Upper lobe of right lung (tissue), 1 donor: ENCODE results near the gene LRRC3C. TPM values are rescaled to one million over a fixed set of nuclear protein-coding genes. Genes with fewer than 3 reads are reported as not detected.

Experiments used
- ATAC-seq: fragments of 200-7000 bp; cut with Tn5 transposase; one replicate; pipeline ENCODE4 v1.9.1; 2020; ENCODE audit warnings: mild to moderate bottlenecking, moderate library complexity
- DNase-seq: peaks from one replicate; pipeline ENCODE4 v3.0.0-alpha.2; 2020
- H3K27ac ChIP-seq: fragments of 200-600 bp; one replicate; pipeline ENCODE4 v1.8.0; 2022
- H3K27me3 ChIP-seq: fragments of 200-600 bp; one replicate; pipeline ENCODE4 v1.8.0; 2022; ENCODE audit warnings: mild to moderate bottlenecking
- H3K36me3 ChIP-seq: fragments of 200-600 bp; one replicate; pipeline ENCODE4 v1.8.0; 2022
- H3K4me1 ChIP-seq: fragments of 200-600 bp; one replicate; pipeline ENCODE4 v1.8.0; 2022
- H3K4me3 ChIP-seq: fragments of 200-600 bp; one replicate; pipeline ENCODE4 v1.8.0; 2022; ENCODE audit warnings: mild to moderate bottlenecking
- H3K9me3 ChIP-seq: fragments of 200-600 bp; one replicate; pipeline ENCODE4 v1.8.0; 2022
- CTCF ChIP-seq: fragments of 200-600 bp; IDR thresholded peaks from one replicate; pipeline ENCODE4 v1.8.0; 2022; ENCODE audit warnings: antibody characterized with exemption
- intact Hi-C: fragments of 100-400 bp; cut with DNase I; formaldehyde crosslinking; loops from one replicate; pipeline ENCODE4 v1.11.0; 2022
- total RNA-seq: library from RNA; stranded (reverse); fragmentation: NEBNext Ultra II Directional; extraction: Animal tissue kit (Norgen Biotek cat#: 25700); gene quantifications from one replicate; pipeline ENCODE4 v1.2.1, GENCODE V29; 2021
- donor health status: DM: no; HTN: yes; CAD: no; lungs with severe emphysema.

Gene LRRC3C
- total RNA-seq, 1 donor from 2014 or later, result not detected

GRCh38 chr17:39962642-39963220 lies 35.2 kb downstream of the LRRC3C start, which contains the start of gene GSDMA:
Gene GSDMA, plus strand, starts transcription at chr17:39963004. Its CDS starts 2,684 bp downstream, at chr17:39965688.
- H3K27ac ChIP-seq, result no peak within 1 kb of the TSS
- H3K36me3 ChIP-seq, result no peaks in the 10 kb centered on the region
- no peak for TF ChIP-seq CTCF
- no peaks in the 10 kb centered on the region for H3K27me3 ChIP-seq
- H3K4me1 ChIP-seq, result peaks cover 3% of the 10 kb centered on the region
- no peak within 1 kb of the TSS for H3K4me3 ChIP-seq
- intact Hi-C loops, result no loop called here
- ATAC-seq, result no peak
- no peaks in the 10 kb centered on the region for H3K9me3 ChIP-seq
- DNase-seq, result no peak

GRCh38 chr17:39963829-39964228 lies 36.3 kb downstream of the LRRC3C start:
- Histone ChIP-seq H3K27ac (no peak overlapping the region), H3K9me3 (no peaks in the 10 kb centered on the region), H3K4me1 (peaks cover 3% of the 10 kb centered on the region), H3K36me3 (no peaks in the 10 kb centered on the region), H3K27me3 (no peaks in the 10 kb centered on the region), H3K4me3 (no peak overlapping the region)
- intact Hi-C loops, result no loop called here
- ATAC-seq, result no peak
- no peak for DNase-seq
- no peak for TF ChIP-seq CTCF

GRCh38 chr17:39965017-39965699 lies 37.6 kb downstream of the LRRC3C start:
- Histone ChIP-seq H3K9me3 (no peaks in the 10 kb centered on the region), H3K27ac (no peak overlapping the region), H3K36me3 (no peaks in the 10 kb centered on the region), H3K4me3 (no peak overlapping the region), H3K4me1 (no peaks in the 10 kb centered on the region), H3K27me3 (no peaks in the 10 kb centered on the region)
- intact Hi-C loops, result no loop called here
- no peak for ATAC-seq
- TF ChIP-seq CTCF, result no peak
- DNase-seq, result no peak

GRCh38 chr17:39966771-39967170 lies 39.2 kb downstream of the LRRC3C start:
- DNase-seq (no peak), ATAC-seq (no peak)
- no peaks in the 10 kb centered on the region for H3K27me3 ChIP-seq
- TF ChIP-seq CTCF, result no peak
- H3K4me1 ChIP-seq, result no peaks in the 10 kb centered on the region
- H3K9me3 ChIP-seq, result no peaks in the 10 kb centered on the region
- H3K4me3 ChIP-seq, result no peak overlapping the region
- intact Hi-C loops, result no loop called here
- H3K27ac ChIP-seq, result peak overlapping the region; percentile 36
- H3K36me3 ChIP-seq, result no peaks in the 10 kb centered on the region

- no peaks in the 10 kb centered on the region for H3K9me3 ChIP-seq
- TF ChIP-seq CTCF, result no peak
- intact Hi-C loops, result no loop called here
- ATAC-seq (no peak), DNase-seq (no peak)
- no peaks in the 10 kb centered on the region for H3K27me3 ChIP-seq
- H3K27ac ChIP-seq, result no peak overlapping the region
- H3K4me3 ChIP-seq, result no peak overlapping the region
- H3K36me3 ChIP-seq, result no peaks in the 10 kb centered on the region
- no peaks in the 10 kb centered on the region for H3K4me1 ChIP-seq
Measured at GRCh38 chr17:39968761-39969160, 41.2 kb downstream of the LRRC3C start.
